HFFc6 (cell line): ENCODE results near the gene LBP. TPM values are rescaled to one million over a fixed set of nuclear protein-coding genes. Genes with fewer than 3 reads are reported as not detected.
"Not testable (repeated sequence)": the region's sequence is repeated elsewhere in the genome, so short reads cannot be mapped to it uniquely, and the experiment has no call there.

Experiments
- DNase-seq: peaks from one replicate; pipeline ENCODE4 v3.0.0-alpha.2; 2018
- H3K27ac Mint-ChIP-seq: 2 replicates; pipeline ENCODE4 v1.8.0; 2020; ENCODE audit warnings: mild to moderate bottlenecking, mixed read lengths
- H3K27me3 Mint-ChIP-seq: 2 replicates; pipeline ENCODE4 v1.8.0; 2021; ENCODE audit warnings: mild to moderate bottlenecking, moderate library complexity, mixed read lengths; ENCODE audit not compliant: insufficient read depth
- H3K36me3 Mint-ChIP-seq: 2 replicates; pipeline ENCODE4 v1.8.0; 2021; ENCODE audit warnings: low read depth, mixed read lengths
- H3K4me1 Mint-ChIP-seq: 2 replicates; pipeline ENCODE4 v1.8.0; 2020; ENCODE audit warnings: low read depth, mixed read lengths
- H3K4me3 Mint-ChIP-seq: 2 replicates; pipeline ENCODE4 v1.8.0; 2020; ENCODE audit warnings: mild to moderate bottlenecking, moderate library complexity, mixed read lengths
- H3K9me3 Mint-ChIP-seq: 2 replicates; pipeline ENCODE4 v1.8.0; 2020; ENCODE audit warnings: mild to moderate bottlenecking, mixed read lengths
- total RNA-seq, 6 experiments: library from RNA; stranded (reverse); fragmentation: NEBNext Ultra II Directional; extraction: Animal tissue kit (Norgen Biotek cat#: 25700); gene quantifications; 2 replicates in 1 of 6; 3 replicates in 5 of 6; pipeline ENCODE4 v1.2.3, GENCODE V29; 2021
- TF ChIP-seq, protein P1 (sequence below): fragments of 200-600 bp; sonication (generic); IDR thresholded peaks from 2 replicates; pipeline ENCODE4 v1.5.0; 2021; ENCODE audit warnings: antibody characterized with exemption, mild to moderate bottlenecking

LBP gene
- total RNA-seq, 6 experiments from 2014 or later: not detected

DNA sequence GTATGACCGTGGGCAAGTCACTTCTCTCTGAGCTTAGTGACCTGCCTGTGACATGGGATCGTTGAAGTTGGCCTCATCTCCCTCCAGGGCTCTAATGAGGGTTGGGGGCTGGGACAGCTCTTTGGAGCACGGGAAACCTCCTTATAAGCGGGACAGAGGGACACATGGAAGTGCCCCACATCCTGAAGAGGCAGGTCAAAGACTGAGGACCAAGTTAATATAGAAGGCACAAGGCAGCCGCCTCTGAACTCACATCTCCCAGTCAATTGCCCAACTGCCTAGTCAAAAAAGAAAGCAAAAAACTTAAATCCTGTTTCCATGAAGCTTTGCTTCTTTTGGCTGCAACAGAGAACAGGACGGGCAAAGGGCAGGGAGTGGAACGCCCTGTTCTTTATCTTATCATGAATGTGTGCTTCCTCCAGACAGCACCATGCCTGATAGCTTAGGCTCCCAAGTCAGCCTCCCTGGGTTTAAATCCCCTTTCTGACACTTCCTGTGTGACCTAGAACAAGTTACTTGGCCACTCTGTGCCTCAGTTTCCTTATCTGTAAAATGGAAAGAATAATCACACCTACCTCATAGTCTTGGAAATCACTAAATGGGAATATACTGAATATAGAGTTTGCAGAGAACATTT lies 27.1 kb downstream of the LBP start:
- H3K9me3 Mint-ChIP-seq: no peaks in the 10 kb centered on the region
- H3K4me1 Mint-ChIP-seq: no peaks in the 10 kb centered on the region
- DNase-seq: no peak
- no peaks in the 10 kb centered on the region; the same call in 1 of the 2 replicates for H3K36me3 Mint-ChIP-seq
- TF ChIP-seq, protein P1, sequence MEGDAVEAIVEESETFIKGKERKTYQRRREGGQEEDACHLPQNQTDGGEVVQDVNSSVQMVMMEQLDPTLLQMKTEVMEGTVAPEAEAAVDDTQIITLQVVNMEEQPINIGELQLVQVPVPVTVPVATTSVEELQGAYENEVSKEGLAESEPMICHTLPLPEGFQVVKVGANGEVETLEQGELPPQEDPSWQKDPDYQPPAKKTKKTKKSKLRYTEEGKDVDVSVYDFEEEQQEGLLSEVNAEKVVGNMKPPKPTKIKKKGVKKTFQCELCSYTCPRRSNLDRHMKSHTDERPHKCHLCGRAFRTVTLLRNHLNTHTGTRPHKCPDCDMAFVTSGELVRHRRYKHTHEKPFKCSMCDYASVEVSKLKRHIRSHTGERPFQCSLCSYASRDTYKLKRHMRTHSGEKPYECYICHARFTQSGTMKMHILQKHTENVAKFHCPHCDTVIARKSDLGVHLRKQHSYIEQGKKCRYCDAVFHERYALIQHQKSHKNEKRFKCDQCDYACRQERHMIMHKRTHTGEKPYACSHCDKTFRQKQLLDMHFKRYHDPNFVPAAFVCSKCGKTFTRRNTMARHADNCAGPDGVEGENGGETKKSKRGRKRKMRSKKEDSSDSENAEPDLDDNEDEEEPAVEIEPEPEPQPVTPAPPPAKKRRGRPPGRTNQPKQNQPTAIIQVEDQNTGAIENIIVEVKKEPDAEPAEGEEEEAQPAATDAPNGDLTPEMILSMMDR: no peak
- no peak overlapping the region for H3K4me3 Mint-ChIP-seq
- H3K27ac Mint-ChIP-seq: no peak overlapping the region
- peaks cover 51% of the 10 kb centered on the region for H3K27me3 Mint-ChIP-seq

DNA sequence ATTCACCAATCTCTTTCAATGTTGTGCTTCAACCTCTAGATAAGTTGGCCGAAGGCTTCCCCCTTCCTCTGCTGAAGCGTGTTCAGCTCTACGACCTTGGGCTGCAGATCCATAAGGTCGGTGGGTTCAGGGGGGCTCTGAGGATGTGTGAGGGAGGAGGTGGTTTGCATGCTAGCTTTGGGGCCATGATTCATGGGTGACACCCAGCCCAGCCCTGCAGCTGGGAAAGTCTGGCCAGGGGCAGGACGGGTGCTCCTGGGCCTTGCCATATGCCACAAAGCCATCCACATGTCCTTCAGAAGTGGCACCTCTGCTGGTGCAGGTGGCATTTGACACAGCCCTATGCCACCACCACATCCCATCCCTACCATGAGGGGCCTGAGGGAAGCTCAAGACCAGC lies 27.6 kb downstream of the LBP start:
- no peak overlapping the region for H3K4me3 Mint-ChIP-seq
- TF ChIP-seq, protein P1: no peak
- DNase-seq: no peak
- no peaks in the 10 kb centered on the region for H3K4me1 Mint-ChIP-seq
- H3K9me3 Mint-ChIP-seq: no peaks in the 10 kb centered on the region
- H3K36me3 Mint-ChIP-seq: no peaks in the 10 kb centered on the region; the same call in 1 of the 2 replicates
- no peak overlapping the region for H3K27ac Mint-ChIP-seq
- H3K27me3 Mint-ChIP-seq: peaks cover 51% of the 10 kb centered on the region

DNA sequence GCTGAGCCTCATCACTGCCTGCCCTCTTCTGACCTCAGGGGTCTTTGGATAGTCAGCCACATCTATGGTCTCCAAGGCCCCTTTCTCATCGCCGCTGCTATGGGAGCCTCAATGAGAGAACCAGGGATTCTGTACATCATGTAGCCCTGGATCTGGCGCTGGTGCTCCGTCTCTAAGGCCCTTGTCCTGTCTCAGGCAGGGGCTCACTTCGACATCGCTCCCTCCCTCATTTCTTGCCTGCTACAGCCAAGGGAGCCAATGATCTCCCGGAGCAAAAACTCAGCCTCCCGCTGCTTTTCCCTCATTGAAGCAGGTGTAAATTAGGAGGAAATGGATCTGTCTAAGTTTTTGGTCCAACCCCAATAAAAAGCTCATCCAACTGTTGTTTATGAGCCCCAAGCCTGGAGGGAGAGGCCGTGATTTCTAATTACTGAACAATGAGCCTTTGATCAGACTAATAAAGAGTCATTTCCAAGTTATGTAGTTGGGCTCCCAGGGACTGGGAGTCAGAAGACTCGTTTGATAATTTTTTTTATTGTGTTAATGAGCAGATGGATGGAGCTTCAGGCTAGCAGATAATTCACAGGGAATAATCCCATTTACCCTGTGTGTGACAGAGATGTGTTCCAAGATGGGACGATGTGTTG lies 30.9 kb downstream of the LBP start:
- no peak for DNase-seq
- no peaks in the 10 kb centered on the region; the same call in 1 of the 2 replicates for H3K36me3 Mint-ChIP-seq
- TF ChIP-seq, protein P1: no peak
- H3K9me3 Mint-ChIP-seq: no peaks in the 10 kb centered on the region
- peaks cover 45% of the 10 kb centered on the region for H3K27me3 Mint-ChIP-seq
- no peak overlapping the region for H3K4me3 Mint-ChIP-seq
- H3K4me1 Mint-ChIP-seq: no peaks in the 10 kb centered on the region
- no peak overlapping the region for H3K27ac Mint-ChIP-seq

DNA sequence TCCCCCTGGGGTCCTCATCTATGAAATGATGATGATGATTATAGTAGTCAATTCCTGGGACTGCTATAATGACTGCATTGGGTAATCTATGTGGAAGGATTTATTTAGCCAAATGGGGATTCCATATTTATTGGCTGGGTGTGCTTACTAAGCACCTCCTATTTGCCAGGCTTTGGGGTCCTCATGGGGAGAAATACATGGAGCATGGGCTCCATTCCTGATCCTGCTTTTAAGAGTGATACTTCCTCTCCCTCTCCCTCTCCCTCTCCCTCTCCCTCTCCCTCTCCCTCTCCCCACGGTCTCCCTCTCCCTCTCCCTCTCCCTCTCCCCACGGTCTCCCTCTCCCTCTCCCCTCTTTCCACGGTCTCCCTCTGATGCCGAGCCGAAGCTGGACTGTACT lies 31.6 kb downstream of the LBP start:
- H3K9me3 Mint-ChIP-seq, H3K36me3 Mint-ChIP-seq, H3K4me1 Mint-ChIP-seq, DNase-seq, H3K4me3 Mint-ChIP-seq, H3K27ac Mint-ChIP-seq: not testable (repeated sequence)
- H3K27me3 Mint-ChIP-seq: peaks cover 44% of the 10 kb centered on the region

DNA sequence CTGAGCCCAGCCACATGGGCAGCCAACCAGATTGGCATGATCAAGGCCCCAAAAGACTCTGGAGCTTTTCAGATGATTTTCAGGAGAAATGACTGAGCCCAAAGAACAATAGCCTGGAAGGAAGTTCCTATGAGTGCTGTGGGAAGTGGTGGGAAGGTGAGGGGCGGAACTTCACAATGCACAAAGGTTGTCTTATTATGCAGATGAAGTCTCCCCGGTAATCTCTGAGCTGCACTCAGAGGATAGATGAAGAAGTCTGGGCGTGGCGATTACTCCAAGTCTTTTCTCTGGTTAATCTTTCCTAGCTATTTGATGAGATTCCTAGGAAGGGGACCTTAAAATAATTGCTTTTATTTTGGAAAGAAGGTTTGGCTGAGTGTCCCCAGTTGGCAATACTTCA lies 36.9 kb downstream of the LBP start:
- H3K27me3 Mint-ChIP-seq: peaks cover 32% of the 10 kb centered on the region
- no peaks in the 10 kb centered on the region for H3K36me3 Mint-ChIP-seq
- DNase-seq: no peak
- H3K4me3 Mint-ChIP-seq: no peak overlapping the region
- TF ChIP-seq, protein P1: no peak
- no peaks in the 10 kb centered on the region for H3K4me1 Mint-ChIP-seq
- H3K9me3 Mint-ChIP-seq: no peaks in the 10 kb centered on the region
- H3K27ac Mint-ChIP-seq: no peak overlapping the region

- H3K4me1 Mint-ChIP-seq: no peaks in the 10 kb centered on the region
- H3K9me3 Mint-ChIP-seq: no peaks in the 10 kb centered on the region
- no peak overlapping the region for H3K27ac Mint-ChIP-seq
Measured at GRCh38 chr20:38386004-38386403, 39.7 kb downstream of the LBP start.

More at GRCh38 chr20:38386004-38386403, 39.7 kb downstream of the LBP start:
- Mint-ChIP-seq H3K36me3 (no peaks in the 10 kb centered on the region), H3K27me3 (peaks cover 33% of the 10 kb centered on the region), H3K4me3 (no peak overlapping the region)
- DNase-seq: no peak
- TF ChIP-seq, protein P1: no peak
